ENCODE results near the gene IL34.

GRCh38 chr16:70703041-70703834, 56.9 kb downstream of the IL34 start:
- TF ChIP-seq CTCF (IDR thresholded peaks at IDR 0.05) (peak in 3 of 4 experiments; percentile 18 to 40 (median 35)), POLR2AphosphoS5 (IDR thresholded peaks at IDR 0.05) (peak; percentile 94), POLR2A (IDR thresholded peaks at IDR 0.05) (peak; percentile 41)

Data from prostate gland (tissue), 2 donors.